GM12891 (cell line): Measurements from ENCODE around the gene MRPS2.
"Not testable (repeated sequence)": the region's sequence is repeated elsewhere in the genome, so short reads cannot be mapped to it uniquely, and the experiment has no call there.

Source experiments
- DNase-seq: peaks from one replicate; pipeline ENCODE4 v3.0.0; 2011; ENCODE audit warnings: low spot score; ENCODE audit not compliant: insufficient read length
- FAIRE-seq: peaks from 2 replicates; lab custom pipeline; 2011; peaks lifted over from hg19 to GRCh38; lab: Jason Lieb, UNC
- PAX5 ChIP-seq: IDR thresholded peaks from 2 replicates; pipeline ENCODE4 v1.6.1; 2011; ENCODE audit warnings: low read length, moderate library complexity, mild to moderate bottlenecking; ENCODE audit not compliant: insufficient read depth, severe bottlenecking
- POLR2A ChIP-seq: IDR thresholded peaks from 2 replicates; pipeline ENCODE4 v1.6.1; 2011; ENCODE audit warnings: low read depth, low read length, control low read depth
- POLR2AphosphoS5 ChIP-seq: IDR thresholded peaks from 2 replicates; pipeline ENCODE4 v1.6.1; 2011; ENCODE audit warnings: low read depth, low read length, control low read depth
- POU2F2 ChIP-seq: IDR thresholded peaks from 2 replicates; pipeline ENCODE4 v1.6.1; 2011; ENCODE audit warnings: low read depth, mild to moderate bottlenecking, control low read depth, low read length, moderate library complexity
- SPI1 ChIP-seq: IDR thresholded peaks from 2 replicates; pipeline ENCODE4 v1.6.1; 2011; ENCODE audit warnings: low read depth, low read length, control low read depth
- TAF1 ChIP-seq: IDR thresholded peaks from 2 replicates; pipeline ENCODE4 v1.6.1; 2011; ENCODE audit warnings: low read depth, low read length, control low read depth

The MRPS2 gene

GRCh38 chr9:135521608-135522095 lies 21.2 kb downstream of the MRPS2 start:
- FAIRE-seq (no peak), DNase-seq (no peak)
- no peak for TF ChIP-seq POLR2AphosphoS5
- no peak for TF ChIP-seq SPI1
- TF ChIP-seq PAX5, result no peak
- TF ChIP-seq POU2F2, result no peak
- TF ChIP-seq TAF1, result no peak
- no peak for TF ChIP-seq POLR2A

- FAIRE-seq (no peak), DNase-seq (no peak)
- TF ChIP-seq TAF1, result no peak
- no peak for TF ChIP-seq PAX5
- TF ChIP-seq SPI1, result no peak
- TF ChIP-seq POU2F2, result no peak
- no peak for TF ChIP-seq POLR2A
- TF ChIP-seq POLR2AphosphoS5, result no peak
Measured at GRCh38 chr9:135522137-135522877, 21.8 kb downstream of the MRPS2 start.

- no peak for TF ChIP-seq TAF1
- DNase-seq (no peak), FAIRE-seq (no peak)
Measured at GRCh38 chr9:135522931-135523330, 22.4 kb downstream of the MRPS2 start.

- FAIRE-seq (no peak), DNase-seq (no peak)
- TF ChIP-seq POU2F2 (no peak), SPI1 (no peak), POLR2A (no peak), PAX5 (no peak), TAF1 (no peak), POLR2AphosphoS5 (no peak)
Measured at GRCh38 chr9:135523521-135524129, 23.1 kb downstream of the MRPS2 start.

GRCh38 chr9:135524130-135524861 lies 23.8 kb downstream of the MRPS2 start:
- no peak for DNase-seq
- TF ChIP-seq SPI1, result no peak
- TF ChIP-seq PAX5, result no peak
- TF ChIP-seq POU2F2, result no peak
- no peak for TF ChIP-seq POLR2AphosphoS5
- TF ChIP-seq TAF1, result no peak
- TF ChIP-seq POLR2A, result no peak
- no peak for FAIRE-seq

- DNase-seq, result no peak
- TF ChIP-seq POU2F2, result no peak
- TF ChIP-seq POLR2A, result no peak
- no peak for TF ChIP-seq SPI1
- TF ChIP-seq PAX5, result no peak
- TF ChIP-seq TAF1, result no peak
- TF ChIP-seq POLR2AphosphoS5, result no peak
- FAIRE-seq, result no peak
Measured at GRCh38 chr9:135525241-135526088, 25.0 kb downstream of the MRPS2 start.

GRCh38 chr9:135526089-135526729 lies 25.7 kb downstream of the MRPS2 start:
- FAIRE-seq (no peak), DNase-seq (no peak)
- TF ChIP-seq SPI1 (no peak), TAF1 (no peak), POLR2AphosphoS5 (no peak), POLR2A (no peak), POU2F2 (no peak), PAX5 (no peak)

GRCh38 chr9:135526730-135527571 lies 26.5 kb downstream of the MRPS2 start:
- no peak for FAIRE-seq
- TF ChIP-seq POLR2A (no peak), PAX5 (no peak), SPI1 (no peak), TAF1 (no peak), POLR2AphosphoS5 (no peak), POU2F2 (no peak)

GRCh38 chr9:135528842-135529435 lies 28.5 kb downstream of the MRPS2 start:
- FAIRE-seq, DNase-seq: not testable (repeated sequence)

More at GRCh38 chr9:135526730-135527571, 26.5 kb downstream of the MRPS2 start:
- no peak for DNase-seq
